Measurements from ENCODE around the gene VPS35L. TPM values are rescaled to one million over a fixed set of nuclear protein-coding genes. Genes with fewer than 3 reads are reported as not detected.
"Not testable (repeated sequence)": the region's sequence is repeated elsewhere in the genome, so short reads cannot be mapped to it uniquely, and the experiment has no call there.

Gene VPS35L
- total and polyA plus RNA-seq, 5 donors from 2014 or later: 29.9 to 34.6 (median 33.7) TPM

DNA sequence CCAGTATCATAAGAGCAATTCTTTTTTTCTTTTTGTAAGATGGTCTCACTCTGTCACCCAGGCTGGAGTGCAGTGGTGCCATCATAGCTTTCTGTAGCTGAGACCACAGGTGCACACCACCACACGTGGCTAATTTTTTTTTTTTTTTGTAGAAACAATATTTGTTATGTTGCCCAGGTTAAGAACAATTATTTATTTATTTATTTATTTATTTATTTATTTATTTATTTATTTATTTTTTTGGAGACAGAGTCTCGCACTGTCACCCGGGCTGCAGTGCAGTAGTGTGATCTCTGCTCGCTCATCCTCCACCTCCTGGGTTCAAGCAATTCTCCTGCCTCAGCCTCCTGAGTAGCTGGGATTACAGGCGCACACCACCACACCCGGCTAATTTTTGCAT lies 123.8 kb downstream of the VPS35L start:
- not testable (repeated sequence) for H3K4me3 ChIP-seq (ENCODE audit: low read depth, low read length); H3K4me1 Mint-ChIP-seq; ATAC-seq (ENCODE audit: low read depth in 2 of 2); H3K27me3 ChIP-seq (ENCODE audit: control insufficient read depth, insufficient read depth, low read length); H3K9me3 ChIP-seq (ENCODE audit: control insufficient read depth in 2 of 2, low read length in 2 of 2); H3K27me3 Mint-ChIP-seq; H3K27ac Mint-ChIP-seq; H3K4me3 Mint-ChIP-seq; H3K9me3 Mint-ChIP-seq; H3K4me1 ChIP-seq (ENCODE audit: control insufficient read depth, insufficient read depth, low read length, poor library complexity, severe bottlenecking); H3K27ac ChIP-seq (ENCODE audit: insufficient read depth, low read length, poor library complexity, severe bottlenecking); DNase-seq
- H3K36me3 Mint-ChIP-seq: peaks cover 50% of the 10 kb centered on the region
- H3K36me3 ChIP-seq (ENCODE audit: control insufficient read depth, insufficient read depth, low read length): peaks cover 24% of the 10 kb centered on the region

DNA sequence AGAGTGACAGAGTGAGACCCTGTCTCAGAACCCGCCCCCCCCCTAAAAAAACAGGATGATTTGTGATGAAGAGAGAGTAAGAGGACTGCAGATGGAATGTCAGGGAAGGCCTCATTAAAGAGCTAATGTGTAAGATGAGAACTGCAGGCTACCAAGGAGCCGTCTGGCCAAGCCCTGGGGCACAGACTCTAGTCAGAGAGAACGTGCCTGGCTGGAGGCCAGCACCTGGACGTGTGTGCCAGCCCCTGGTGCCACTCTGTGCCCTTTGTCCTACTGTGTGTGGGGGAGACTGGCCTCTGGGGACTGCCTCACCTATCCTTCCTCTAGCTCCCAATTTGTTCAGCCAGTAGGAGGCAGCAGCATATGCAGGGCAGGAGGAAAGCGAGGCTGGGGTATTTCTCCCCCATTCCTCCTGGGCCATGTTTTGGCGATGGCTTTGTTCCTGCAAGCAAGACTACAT lies 125.4 kb downstream of the VPS35L start:
- Mint-ChIP-seq H3K4me3 (no peak overlapping the region), H3K27me3 (no peaks in the 10 kb centered on the region), H3K36me3 (peaks cover 55% of the 10 kb centered on the region), H3K4me1 (peaks cover 0 to 2% (median 0%) of the 10 kb centered on the region in 4 donors), H3K9me3 (peaks cover 0 to 21% (median 2%) of the 10 kb centered on the region in 7 donors), H3K27ac (peak overlapping the region in 2 of 3 donors; percentile 30 to 63)
- ATAC-seq (ENCODE audit: low read depth in 2 of 2) (no peak), DNase-seq (no peak)
- H3K4me3 ChIP-seq (ENCODE audit: low read depth, low read length): no peak overlapping the region
- no peaks in the 10 kb centered on the region for H3K4me1 ChIP-seq (ENCODE audit: control insufficient read depth, insufficient read depth, low read length, poor library complexity, severe bottlenecking)
- peaks cover 36% of the 10 kb centered on the region for H3K36me3 ChIP-seq (ENCODE audit: control insufficient read depth, insufficient read depth, low read length)
- H3K27ac ChIP-seq (ENCODE audit: insufficient read depth, low read length, poor library complexity, severe bottlenecking): no peak overlapping the region
- no peaks in the 10 kb centered on the region for H3K27me3 ChIP-seq (ENCODE audit: control insufficient read depth, insufficient read depth, low read length)
- peaks cover 0 to 3% of the 10 kb centered on the region in 2 experiments for H3K9me3 ChIP-seq (ENCODE audit: control insufficient read depth in 2 of 2, low read length in 2 of 2)

DNA sequence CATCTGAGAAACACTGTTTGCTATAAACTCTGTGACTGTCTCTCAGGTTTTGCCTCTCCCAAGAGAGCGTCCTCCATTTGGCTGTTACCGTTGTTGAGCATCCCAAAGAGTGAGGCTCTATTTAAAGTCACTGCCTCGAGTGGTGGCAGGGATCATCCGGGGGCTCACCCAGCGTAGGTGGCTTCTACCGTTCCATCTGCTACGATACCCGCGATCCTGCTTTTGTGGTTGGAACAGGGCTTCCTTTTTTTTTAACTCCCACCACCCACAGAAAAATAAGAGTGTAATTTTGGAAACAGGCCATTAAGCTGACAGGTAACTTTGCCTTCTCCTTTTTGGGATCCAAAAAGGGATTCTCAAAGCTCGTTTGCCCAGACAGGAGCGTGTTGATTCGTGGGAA lies 126.1 kb downstream of the VPS35L start:
- ATAC-seq (ENCODE audit: low read depth in 2 of 2): no peak
- Mint-ChIP-seq H3K4me3 (no peak overlapping the region), H3K4me1 (peaks cover 0 to 2% (median 0%) of the 10 kb centered on the region in 4 donors), H3K9me3 (peaks cover 0 to 21% (median 2%) of the 10 kb centered on the region in 7 donors), H3K36me3 (peaks cover 52% of the 10 kb centered on the region), H3K27ac (no peak overlapping the region), H3K27me3 (no peaks in the 10 kb centered on the region)
- peaks cover 36% of the 10 kb centered on the region for H3K36me3 ChIP-seq (ENCODE audit: control insufficient read depth, insufficient read depth, low read length)
- no peak overlapping the region for H3K4me3 ChIP-seq (ENCODE audit: low read depth, low read length)
- no peak for DNase-seq
- H3K9me3 ChIP-seq (ENCODE audit: control insufficient read depth in 2 of 2, low read length in 2 of 2): peaks cover 0 to 3% of the 10 kb centered on the region in 2 experiments
- H3K27me3 ChIP-seq (ENCODE audit: control insufficient read depth, insufficient read depth, low read length): no peaks in the 10 kb centered on the region
- H3K27ac ChIP-seq (ENCODE audit: insufficient read depth, low read length, poor library complexity, severe bottlenecking): no peak overlapping the region
- no peaks in the 10 kb centered on the region for H3K4me1 ChIP-seq (ENCODE audit: control insufficient read depth, insufficient read depth, low read length, poor library complexity, severe bottlenecking)

DNA sequence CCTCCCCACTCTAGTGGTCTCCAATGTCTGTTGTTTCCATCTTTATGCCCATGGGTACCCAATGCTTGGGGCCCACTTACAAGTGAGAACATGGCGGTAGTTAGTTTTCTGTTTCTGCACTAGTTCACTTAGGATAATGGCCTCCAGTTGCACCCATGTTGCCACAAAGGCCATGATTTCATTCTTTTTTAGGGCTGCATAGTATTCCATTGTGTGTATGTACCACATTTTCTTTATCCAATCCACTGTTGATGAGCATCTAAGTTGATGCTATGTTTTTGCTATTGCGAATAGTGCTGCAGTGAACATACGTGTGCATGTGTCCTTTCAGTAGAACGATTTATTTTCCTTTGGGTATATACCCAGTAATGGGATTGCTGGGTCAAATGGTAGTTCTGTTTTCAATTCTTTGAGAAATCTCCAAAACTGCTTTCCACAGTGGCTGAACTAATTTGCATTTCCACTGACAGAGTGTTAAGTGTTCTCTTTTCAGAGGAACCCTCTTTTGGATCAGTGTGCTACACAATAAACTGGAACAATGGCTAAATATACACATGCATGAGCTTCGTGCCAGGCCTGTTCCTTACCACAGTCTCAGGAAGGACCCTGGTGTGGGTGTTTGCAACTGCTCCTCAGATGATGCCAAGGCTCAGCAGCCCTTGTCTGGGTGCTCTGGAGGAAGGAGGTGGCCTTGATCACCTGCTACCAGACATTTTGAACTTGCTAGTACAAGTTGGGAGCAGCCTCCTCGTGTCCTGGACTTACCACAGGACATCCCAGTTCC lies 128.1 kb downstream of the VPS35L start:
- no peak for ATAC-seq (ENCODE audit: low read depth in 2 of 2)
- H3K9me3 Mint-ChIP-seq: peaks cover 0 to 21% (median 2%) of the 10 kb centered on the region in 7 donors

GRCh38 chr16:19685176-19685575 lies 129.7 kb downstream of the VPS35L start:
- peaks cover 0 to 7% (median 2%) of the 10 kb centered on the region in 4 donors for H3K4me1 Mint-ChIP-seq
- ATAC-seq (ENCODE audit: low read depth in 2 of 2) (no peak), DNase-seq (no peak)
- no peaks in the 10 kb centered on the region for H3K27me3 ChIP-seq (ENCODE audit: control insufficient read depth, insufficient read depth, low read length)
- H3K27ac Mint-ChIP-seq: peak overlapping the region in 1 of 3 donors; percentile 9
- H3K9me3 Mint-ChIP-seq: peaks cover 0 to 21% (median 2%) of the 10 kb centered on the region in 7 donors
- H3K27me3 Mint-ChIP-seq: no peaks in the 10 kb centered on the region
- H3K4me1 ChIP-seq (ENCODE audit: control insufficient read depth, insufficient read depth, low read length, poor library complexity, severe bottlenecking): no peaks in the 10 kb centered on the region
- no peak overlapping the region for H3K4me3 Mint-ChIP-seq
- H3K9me3 ChIP-seq (ENCODE audit: control insufficient read depth in 2 of 2, low read length in 2 of 2): peaks cover 0 to 3% of the 10 kb centered on the region in 2 experiments
- H3K27ac ChIP-seq (ENCODE audit: insufficient read depth, low read length, poor library complexity, severe bottlenecking): no peak overlapping the region
- H3K4me3 ChIP-seq (ENCODE audit: low read depth, low read length): no peak overlapping the region
- H3K36me3 ChIP-seq (ENCODE audit: control insufficient read depth, insufficient read depth, low read length): peaks cover 46% of the 10 kb centered on the region
- H3K36me3 Mint-ChIP-seq: peaks cover 56% of the 10 kb centered on the region

More for the DNA sequence above, 128.1 kb downstream of the VPS35L start:
- peak overlapping the region in 1 of 3 donors; percentile 20 for H3K27ac Mint-ChIP-seq
- H3K27me3 ChIP-seq (ENCODE audit: control insufficient read depth, insufficient read depth, low read length): no peaks in the 10 kb centered on the region
- no peaks in the 10 kb centered on the region for H3K27me3 Mint-ChIP-seq
- H3K36me3 Mint-ChIP-seq: peaks cover 63% of the 10 kb centered on the region
- no peak overlapping the region for H3K4me3 ChIP-seq (ENCODE audit: low read depth, low read length)
- no peak overlapping the region for H3K27ac ChIP-seq (ENCODE audit: insufficient read depth, low read length, poor library complexity, severe bottlenecking)
- peaks cover 46% of the 10 kb centered on the region for H3K36me3 ChIP-seq (ENCODE audit: control insufficient read depth, insufficient read depth, low read length)
- no peaks in the 10 kb centered on the region for H3K4me1 ChIP-seq (ENCODE audit: control insufficient read depth, insufficient read depth, low read length, poor library complexity, severe bottlenecking)
- H3K4me1 Mint-ChIP-seq: peaks cover 0 to 4% (median 0%) of the 10 kb centered on the region in 4 donors
- no peak overlapping the region for H3K4me3 Mint-ChIP-seq
- DNase-seq: no peak
- peaks cover 0 to 3% of the 10 kb centered on the region in 2 experiments for H3K9me3 ChIP-seq (ENCODE audit: control insufficient read depth in 2 of 2, low read length in 2 of 2)

GRCh38 chr16:19687279-19687678 lies 131.8 kb downstream of the VPS35L start:
- H3K27ac Mint-ChIP-seq: peak overlapping the region in 1 of 3 donors; percentile 14
- Histone ChIP-seq H3K36me3 (ENCODE audit: control insufficient read depth, insufficient read depth, low read length) (peaks cover 56% of the 10 kb centered on the region), H3K4me3 (ENCODE audit: low read depth, low read length) (no peak overlapping the region), H3K27me3 (ENCODE audit: control insufficient read depth, insufficient read depth, low read length) (no peaks in the 10 kb centered on the region), H3K27ac (ENCODE audit: insufficient read depth, low read length, poor library complexity, severe bottlenecking) (no peak overlapping the region), H3K4me1 (ENCODE audit: control insufficient read depth, insufficient read depth, low read length, poor library complexity, severe bottlenecking) (no peaks in the 10 kb centered on the region), H3K9me3 (ENCODE audit: control insufficient read depth in 2 of 2, low read length in 2 of 2) (peaks cover 0 to 3% of the 10 kb centered on the region in 2 experiments)
- H3K36me3 Mint-ChIP-seq: peaks cover 48% of the 10 kb centered on the region
- DNase-seq (no peak), ATAC-seq (ENCODE audit: low read depth in 2 of 2) (no peak)
- peaks cover 0 to 21% (median 2%) of the 10 kb centered on the region in 7 donors for H3K9me3 Mint-ChIP-seq
- no peaks in the 10 kb centered on the region for H3K27me3 Mint-ChIP-seq
- no peak overlapping the region for H3K4me3 Mint-ChIP-seq
- peaks cover 0 to 11% (median 1%) of the 10 kb centered on the region in 4 donors for H3K4me1 Mint-ChIP-seq

DNA sequence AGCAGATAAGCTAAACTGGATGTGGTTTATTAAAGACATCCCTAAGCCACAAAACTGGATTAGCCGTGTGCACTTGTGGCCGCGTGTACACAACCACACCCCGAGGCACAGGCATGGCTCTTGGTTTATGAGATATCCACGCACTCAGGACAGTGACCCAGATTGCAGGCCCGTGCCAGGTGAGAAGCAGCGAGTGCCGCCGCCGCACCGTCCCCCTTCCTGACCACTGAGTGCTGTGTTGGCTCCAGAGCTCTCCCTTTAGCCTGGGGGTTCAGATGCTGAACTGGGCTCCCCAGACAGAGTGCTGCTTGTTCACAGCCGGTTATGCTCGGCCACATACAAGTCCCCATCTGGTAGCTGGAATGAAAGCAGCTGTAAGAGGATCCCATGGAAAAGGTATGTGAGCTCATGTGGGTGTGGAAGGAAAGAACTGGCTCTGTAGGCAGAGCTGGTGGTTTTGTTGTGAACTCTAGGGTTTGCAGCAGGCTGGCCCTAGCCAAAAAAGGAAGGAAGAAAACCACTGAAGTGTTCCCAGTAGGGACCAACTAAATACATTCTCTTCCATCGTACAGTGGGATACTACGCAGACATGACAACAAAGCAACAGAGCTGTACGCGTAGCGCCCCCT lies 133.0 kb downstream of the VPS35L start:
- H3K36me3 Mint-ChIP-seq: peaks cover 44% of the 10 kb centered on the region
- H3K27me3 Mint-ChIP-seq: no peaks in the 10 kb centered on the region
- ATAC-seq (ENCODE audit: low read depth in 2 of 2): no peak
- Histone ChIP-seq H3K36me3 (ENCODE audit: control insufficient read depth, insufficient read depth, low read length) (peaks cover 54% of the 10 kb centered on the region), H3K27me3 (ENCODE audit: control insufficient read depth, insufficient read depth, low read length) (no peaks in the 10 kb centered on the region), H3K27ac (ENCODE audit: insufficient read depth, low read length, poor library complexity, severe bottlenecking) (no peak overlapping the region), H3K4me1 (ENCODE audit: control insufficient read depth, insufficient read depth, low read length, poor library complexity, severe bottlenecking) (no peaks in the 10 kb centered on the region), H3K4me3 (ENCODE audit: low read depth, low read length) (no peak overlapping the region), H3K9me3 (ENCODE audit: control insufficient read depth in 2 of 2, low read length in 2 of 2) (peaks cover 0 to 1% of the 10 kb centered on the region in 2 experiments)
- no peak overlapping the region for H3K4me3 Mint-ChIP-seq
- H3K9me3 Mint-ChIP-seq: peaks cover 0 to 15% (median 2%) of the 10 kb centered on the region in 7 donors
- no peak for DNase-seq
- peaks cover 0 to 11% (median 1%) of the 10 kb centered on the region in 4 donors for H3K4me1 Mint-ChIP-seq
- H3K27ac Mint-ChIP-seq: no peak overlapping the region
